ENCODE data around the gene SKIC2.
"Not testable (repeated sequence)": the region's sequence is repeated elsewhere in the genome, so short reads cannot be mapped to it uniquely, and the experiment has no call there.

The SKIC2 gene

DNA sequence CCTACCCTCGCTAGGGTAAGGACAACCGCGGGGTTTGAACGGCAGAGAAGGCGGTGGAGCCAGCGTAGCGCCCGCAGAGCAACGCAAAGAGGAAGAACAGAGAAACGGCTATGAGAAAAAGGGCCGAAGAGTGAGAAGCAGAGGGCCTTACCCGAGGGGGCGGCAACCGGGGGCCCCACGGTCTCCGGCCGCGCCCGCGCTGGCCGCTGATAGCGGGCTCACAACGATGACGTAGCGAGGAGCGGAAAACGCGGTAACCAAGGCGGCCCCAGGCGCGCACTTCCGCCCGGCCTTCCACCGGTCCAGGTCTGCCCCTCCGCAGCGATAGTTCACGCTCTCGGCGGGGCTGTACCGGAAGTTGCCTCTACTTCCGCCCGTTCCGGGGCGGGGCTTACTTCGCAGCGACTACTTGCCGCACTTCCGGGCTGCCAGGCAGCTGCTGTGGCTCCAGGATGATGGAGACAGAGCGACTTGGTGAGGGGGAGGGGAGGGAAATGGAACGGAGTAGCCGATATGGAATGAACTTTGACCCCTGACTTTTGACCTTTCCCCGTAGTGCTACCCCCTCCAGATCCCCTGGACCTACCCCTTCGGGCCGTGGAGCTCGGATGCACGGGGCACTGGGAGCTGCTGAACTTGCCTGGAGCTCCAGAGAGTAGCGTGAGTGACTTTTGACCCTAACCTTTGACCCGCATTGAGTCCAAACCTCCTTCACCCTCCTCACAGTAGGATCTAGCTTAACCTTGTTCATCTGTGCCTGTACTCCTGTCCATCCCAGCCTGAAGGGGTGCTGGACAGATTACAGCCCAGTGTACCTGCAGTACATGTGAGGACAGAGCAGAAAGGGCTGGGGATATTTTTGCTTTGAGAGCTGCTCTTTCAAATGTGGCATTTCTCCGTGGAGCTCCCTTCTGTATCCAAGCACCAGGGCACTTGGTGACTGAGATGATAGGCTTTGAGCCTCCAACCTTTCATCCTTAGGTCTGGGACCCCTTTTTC is at the start of gene SKIC2, which contains the start of gene NELFE:
Gene SKIC2, plus strand, starts transcription at position 435 of the 999 bp plus-strand sequence. Its CDS starts 18 bp downstream, at position 453.
Gene NELFE, minus strand, starts transcription at position 231 of the 999 bp plus-strand sequence. CDS start 525 bp downstream, outside the sequence.
- DNase-seq (ENCODE audit: low spot score): peak; percentile 99

DNA sequence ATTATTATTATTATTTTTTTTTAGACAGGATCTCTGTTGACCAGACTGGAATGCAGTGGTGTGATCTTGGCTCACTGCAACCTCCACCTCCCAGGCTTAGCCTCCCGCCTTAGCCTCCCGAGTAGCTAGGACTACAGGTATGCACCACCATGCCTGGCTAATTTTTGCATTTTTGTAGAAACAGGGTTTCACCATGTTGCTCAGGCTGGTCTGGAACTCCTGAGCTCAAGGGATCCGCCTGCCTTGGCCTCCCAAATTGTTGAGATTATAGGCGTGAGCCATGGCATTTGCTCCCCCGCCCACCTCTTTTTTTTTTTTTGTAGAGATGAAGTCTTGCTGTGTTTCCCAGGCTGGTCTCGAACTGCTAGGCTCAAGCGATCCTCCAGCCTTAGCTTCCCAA is 49.7 kb upstream of the SKIC2 start:
- not testable (repeated sequence) for DNase-seq (ENCODE audit: low spot score)

DNA sequence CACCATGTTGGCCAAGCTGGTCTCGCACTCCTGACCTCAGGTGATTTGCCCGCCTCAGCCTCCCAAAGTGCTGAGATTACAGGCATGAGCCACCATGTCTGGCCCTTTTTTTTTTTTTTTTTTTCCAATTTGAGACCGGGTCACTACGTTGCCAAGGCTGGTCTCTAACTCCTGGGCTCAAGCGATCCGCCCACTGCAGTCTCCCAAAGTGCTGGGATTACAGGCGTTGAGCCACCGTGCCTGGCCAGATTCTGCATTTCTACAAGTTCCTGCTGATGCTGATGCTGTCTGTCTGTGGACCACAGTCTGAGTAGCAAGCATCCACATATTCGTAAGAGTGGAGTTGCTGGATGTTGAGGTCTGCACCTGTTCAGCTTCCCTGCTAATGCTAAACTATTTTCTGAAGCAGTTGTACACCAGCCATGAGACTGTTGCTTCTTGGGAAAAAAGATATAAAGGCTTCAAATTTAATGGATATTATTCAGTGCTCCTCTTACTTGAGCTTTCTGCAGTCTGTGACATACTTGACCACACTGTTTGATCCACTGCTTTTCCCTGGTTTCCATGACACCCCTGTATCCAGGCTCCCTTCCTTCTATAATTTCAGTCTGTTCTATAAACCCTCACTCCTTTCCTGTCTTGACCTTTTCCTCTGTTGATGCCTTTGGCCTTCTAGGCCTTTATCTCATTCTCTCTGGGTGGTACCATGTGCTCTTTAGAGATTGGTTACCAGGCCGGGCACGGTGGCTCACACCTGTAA is 47.0 kb upstream of the SKIC2 start:
- DNase-seq (ENCODE audit: low spot score): no peak

DNA sequence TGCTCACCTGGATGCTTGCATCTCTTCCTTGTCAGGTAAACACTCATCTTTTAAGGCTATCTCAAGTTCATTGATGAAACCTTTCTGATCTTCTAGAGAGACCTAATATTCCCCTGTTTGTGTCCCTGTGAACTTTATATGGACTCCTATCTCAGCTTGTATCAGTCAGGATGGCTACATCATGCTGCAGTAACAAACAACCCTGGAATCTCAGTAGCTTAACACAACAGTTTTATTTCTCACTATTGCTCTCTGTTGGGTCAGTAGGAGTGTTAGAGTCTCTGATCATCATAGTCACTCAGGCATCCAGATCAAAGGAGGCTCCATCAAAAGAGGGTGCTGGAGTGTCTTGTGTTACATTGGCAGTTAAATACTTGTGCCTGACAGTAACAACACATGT is 43.6 kb upstream of the SKIC2 start:
- DNase-seq (ENCODE audit: low spot score): no peak

DNA sequence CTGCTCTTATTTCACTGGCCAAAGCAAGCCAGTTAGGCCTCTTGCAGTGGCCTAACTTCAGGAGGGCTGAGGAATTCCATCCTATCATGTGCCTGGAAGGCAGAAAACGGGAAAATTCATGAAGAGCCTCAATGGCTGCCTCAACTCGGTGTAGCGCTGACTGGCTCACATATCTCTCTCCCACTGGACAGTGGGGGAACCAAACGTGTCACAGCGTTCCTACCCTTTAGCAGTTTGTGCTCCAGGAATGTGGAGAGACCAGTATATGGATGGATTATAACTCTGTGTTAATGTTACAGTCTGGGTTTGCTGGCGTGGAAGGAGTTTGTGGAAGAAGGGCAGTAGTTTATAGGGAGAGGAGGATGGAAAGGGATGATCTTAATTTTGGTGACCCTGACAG is 43.2 kb upstream of the SKIC2 start:
- DNase-seq (ENCODE audit: low spot score): no peak

DNA sequence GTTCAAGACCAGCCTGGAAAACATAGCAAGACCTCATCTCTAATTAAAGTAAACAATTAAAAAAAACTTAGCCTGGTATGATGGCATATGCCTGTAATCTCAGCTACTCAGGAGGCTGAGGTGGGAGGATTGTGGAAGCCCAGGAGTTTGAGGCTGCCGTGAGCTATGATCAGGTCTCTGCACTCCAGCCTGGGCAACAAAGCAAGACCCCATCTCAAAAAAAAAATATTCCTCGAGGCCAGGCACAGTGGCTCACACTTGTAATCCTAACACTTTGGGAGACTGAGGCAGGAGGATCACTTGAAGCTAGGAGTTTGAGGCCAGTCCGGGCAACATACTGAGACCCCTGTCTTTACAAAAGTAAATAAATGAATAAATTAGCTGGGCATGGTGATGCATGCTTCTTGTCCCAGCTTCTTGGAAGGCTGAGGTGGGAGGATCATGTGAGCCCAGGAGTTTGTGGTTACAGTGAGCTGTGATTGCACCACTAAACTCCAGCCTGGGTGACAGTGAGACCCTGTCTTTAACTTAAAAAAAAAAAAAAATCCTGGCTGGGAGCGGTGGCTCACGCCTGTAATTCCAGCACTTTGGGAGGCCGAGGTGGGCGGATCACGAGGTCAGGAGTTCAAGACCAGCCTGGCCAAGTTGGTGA is 40.8 kb upstream of the SKIC2 start:
- no peak for DNase-seq (ENCODE audit: low spot score)

DNA sequence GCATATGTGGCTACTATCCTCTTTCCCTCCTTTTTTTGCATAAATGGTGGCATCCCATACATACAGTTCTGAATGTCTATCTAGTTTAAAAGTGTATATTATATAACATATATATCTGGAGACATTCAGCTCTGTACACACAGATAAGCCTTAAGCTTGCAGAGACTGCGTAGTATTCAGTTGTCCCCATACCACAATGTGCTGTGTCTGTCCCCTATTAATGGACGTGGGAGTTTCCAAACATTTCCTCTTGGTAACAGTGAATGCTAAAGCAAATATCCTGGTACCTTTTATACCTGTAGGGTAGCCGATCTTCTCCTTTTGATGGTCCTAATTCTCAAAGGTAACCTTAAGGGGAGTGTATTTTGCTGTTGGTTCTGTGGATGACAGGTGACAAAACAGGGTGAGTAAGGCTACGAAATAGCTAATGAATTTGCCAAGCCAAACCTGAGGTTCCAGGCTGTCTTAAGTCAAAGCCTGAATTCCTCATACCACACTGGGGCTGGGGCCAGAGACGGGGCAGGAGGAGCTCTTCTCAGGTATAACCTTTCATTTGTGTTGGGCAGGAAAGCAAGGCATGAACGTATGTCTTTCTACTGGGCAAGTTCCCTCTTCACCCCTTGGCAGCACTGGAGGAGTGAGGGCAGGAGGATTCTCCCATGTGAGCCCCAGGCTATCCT is 39.2 kb upstream of the SKIC2 start:
- no peak for DNase-seq (ENCODE audit: low spot score)

DNA sequence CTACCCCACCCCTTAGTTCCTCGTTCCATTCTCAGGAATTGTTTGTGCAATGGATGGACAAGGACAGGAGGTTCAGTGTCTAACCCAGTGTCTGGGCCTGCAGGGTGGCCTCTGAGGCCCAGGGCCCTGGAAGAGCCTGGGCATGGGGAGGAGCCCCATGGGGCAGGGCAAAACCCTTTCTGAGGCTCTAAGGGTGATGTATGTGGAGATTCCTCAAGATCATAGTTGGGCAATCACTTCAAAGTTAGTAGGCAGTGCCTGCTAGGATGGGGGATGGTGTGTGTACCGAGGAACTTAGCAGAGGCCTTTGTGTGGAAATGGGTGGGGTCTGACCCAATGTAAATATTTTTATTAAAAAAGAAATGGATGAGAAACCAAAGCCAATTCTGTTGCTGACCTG is 38.2 kb upstream of the SKIC2 start:
- no peak for DNase-seq (ENCODE audit: low spot score)

DNA sequence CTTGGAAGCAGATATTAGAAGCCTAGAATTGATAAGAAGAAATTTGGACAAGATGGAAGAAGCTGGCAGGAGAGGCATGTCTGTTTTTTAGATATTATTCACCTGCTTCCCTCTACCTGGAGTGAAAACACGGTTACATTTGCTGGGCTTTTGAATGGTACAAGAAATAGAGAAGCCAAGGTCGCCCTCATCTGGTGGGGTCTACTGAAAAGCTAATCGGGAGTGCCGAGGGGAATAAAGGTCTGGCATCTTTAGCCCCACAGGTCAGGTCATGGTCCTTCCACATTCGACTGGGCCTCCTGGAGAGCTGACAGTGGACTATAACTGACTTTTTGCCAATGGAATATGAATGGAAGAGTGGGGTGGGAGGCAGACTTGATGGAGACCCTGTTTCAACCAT is 36.0 kb upstream of the SKIC2 start:
- no peak for DNase-seq (ENCODE audit: low spot score)

DNA sequence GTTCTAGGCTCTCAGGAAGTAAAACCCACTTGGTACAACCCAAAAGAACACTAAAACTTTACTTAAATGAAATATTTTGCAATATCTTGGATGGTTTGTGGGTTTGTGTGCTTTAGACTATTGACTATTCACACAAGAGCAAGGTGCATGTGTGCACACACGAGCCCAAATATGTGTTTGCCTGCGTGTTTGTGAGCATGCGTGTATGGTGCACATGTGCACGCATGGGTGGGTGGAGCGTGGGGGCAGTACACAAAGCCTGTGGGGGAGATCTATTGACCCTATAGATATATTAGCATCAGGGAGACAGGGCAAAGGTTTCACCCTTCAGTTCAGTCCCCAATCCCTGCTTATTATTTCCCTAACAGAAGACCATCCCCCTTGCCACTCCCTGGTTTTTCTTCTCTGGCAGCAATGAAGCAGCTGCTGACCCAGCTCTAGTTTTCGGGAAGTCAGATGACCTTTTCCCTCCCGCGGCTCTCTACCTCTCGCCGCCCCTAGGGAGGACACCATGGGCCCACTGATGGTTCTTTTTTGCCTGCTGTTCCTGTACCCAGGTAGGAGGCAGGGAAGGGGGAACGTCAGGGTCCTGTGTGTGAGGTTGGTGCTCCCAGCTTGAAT is 31.6 kb upstream of the SKIC2 start, which contains the start of gene C2:
Gene C2, plus strand, starts transcription at position 476 of the 621 bp plus-strand sequence. Its CDS starts 36 bp downstream, at position 512.
- DNase-seq (ENCODE audit: low spot score): no peak

DNA sequence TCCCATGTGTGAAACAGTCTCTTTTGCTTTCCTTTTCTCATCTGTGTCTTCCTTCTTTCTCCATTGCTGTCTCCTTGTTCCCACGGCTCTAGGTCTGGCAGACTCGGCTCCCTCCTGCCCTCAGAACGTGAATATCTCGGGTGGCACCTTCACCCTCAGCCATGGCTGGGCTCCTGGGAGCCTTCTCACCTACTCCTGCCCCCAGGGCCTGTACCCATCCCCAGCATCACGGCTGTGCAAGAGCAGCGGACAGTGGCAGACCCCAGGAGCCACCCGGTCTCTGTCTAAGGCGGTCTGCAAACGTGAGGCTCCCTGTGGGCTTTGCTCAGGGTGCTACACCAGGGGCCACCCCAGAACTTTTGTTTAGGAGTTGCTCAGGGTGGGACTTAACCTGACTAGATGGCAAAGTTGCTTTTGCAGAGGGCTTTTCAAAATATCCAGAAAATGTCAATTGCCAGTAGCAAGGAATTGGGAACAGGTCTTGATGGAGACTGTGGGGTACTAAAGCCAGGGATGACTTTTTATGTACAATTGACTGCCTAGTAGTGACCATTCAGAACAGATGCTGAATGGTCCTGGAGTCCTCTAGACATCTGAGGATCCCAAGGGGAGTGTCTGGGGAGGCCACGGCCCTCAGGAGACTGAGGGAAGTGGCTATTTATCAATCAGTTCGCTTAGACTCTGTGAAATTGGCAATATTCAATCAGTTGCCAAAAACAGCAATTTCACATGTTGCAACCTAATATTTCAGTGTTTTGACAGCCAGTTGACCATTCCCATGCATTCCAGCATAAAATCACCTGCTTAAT is 30.9 kb upstream of the SKIC2 start:
- DNase-seq (ENCODE audit: low spot score): no peak

DNA sequence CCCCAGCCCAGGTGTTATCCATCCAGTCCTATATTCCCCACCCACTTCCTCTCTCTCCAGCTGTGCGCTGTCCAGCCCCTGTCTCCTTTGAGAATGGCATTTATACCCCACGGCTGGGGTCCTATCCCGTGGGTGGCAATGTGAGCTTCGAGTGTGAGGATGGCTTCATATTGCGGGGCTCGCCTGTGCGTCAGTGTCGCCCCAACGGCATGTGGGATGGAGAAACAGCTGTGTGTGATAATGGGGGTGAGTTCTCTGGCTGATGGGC is 30.4 kb upstream of the SKIC2 start:
- DNase-seq (ENCODE audit: low spot score): no peak

DNA sequence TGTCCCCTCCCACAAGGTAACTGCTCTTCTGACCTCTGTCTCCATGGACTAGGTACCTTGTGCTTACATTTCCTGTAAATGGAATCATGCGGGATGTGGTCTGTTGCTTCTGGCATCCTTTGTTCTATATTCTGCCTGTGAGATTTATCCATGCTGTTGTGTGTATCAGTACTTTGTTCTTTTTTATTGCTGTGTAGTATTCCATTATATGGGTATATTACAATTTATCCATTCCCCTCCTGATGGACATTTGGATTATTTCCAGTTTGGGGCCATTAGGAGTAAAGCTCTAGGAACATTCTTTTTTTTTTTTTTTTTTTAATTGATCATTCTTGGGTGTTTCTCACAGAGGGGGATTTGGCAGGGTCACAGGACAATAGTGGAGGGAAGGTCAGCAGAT is 28.0 kb upstream of the SKIC2 start:
- DNase-seq (ENCODE audit: low spot score): no peak

DNA sequence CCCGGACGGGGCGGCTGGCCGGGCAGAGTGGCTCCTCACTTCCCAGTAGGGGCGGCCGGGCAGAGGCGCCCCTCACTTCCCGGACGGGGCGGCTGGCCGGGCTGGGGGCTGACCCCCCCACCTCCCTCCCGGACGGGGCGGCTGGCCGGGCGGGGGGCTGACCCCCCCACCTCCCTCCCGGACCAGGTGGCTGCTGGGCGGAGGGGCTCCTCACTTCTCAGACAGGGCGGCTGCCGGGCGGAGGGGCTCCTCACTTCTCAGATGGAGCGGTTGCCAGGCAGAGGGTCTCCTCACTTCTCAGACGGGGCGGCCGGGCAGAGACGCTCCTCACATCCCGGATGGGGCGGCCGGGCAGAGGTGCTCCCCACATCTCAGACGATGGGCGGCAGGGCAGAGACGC is 26.8 kb upstream of the SKIC2 start:
- DNase-seq (ENCODE audit: low spot score): not testable (repeated sequence)

DNA sequence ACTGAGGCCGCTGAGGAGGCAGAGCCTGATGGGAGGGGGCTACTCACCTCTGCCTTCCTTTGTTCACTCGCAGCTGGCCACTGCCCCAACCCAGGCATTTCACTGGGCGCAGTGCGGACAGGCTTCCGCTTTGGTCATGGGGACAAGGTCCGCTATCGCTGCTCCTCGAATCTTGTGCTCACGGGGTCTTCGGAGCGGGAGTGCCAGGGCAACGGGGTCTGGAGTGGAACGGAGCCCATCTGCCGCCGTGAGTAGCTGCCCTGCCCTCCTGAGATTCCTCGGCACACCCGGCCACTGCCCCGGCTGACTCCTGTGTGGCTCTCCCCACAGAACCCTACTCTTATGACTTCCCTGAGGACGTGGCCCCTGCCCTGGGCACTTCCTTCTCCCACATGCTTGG is 25.4 kb upstream of the SKIC2 start:
- no peak for DNase-seq (ENCODE audit: low spot score)

DNA sequence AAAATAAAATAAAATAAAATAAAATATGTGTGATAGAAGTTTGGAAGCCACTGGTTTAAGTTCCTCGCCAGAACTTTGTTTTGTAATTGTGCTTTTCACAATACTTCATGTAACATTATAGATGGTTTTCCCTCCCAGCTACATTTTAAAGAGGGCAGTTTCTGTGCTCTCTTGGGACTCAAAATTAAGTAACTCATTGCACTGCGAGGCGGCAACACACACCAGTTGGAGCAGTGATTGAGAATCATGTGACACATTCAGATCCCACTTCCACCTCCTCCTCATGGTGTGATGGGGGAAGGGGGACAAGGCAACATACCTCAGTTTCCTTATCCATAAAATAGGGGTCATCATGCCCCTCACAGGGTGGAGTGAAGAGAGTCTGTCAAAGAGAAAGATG is 24.0 kb upstream of the SKIC2 start:
- no peak for DNase-seq (ENCODE audit: low spot score)

DNA sequence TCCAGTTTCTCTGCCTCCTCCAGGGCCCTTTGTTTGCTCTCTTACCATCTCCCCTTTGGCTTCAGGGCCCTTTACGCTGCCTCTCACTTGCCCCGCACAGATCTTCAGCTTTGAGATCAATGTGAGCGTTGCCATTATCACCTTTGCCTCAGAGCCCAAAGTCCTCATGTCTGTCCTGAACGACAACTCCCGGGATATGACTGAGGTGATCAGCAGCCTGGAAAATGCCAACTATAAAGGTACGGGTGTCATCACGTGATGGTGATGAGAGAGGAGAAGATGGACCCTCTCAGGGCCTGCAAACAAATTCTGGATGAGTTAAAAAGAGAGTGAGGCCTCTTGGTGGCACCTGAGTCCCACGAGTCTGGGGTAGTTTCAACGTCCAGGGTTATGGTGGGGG is 23.2 kb upstream of the SKIC2 start:
- DNase-seq (ENCODE audit: low spot score): no peak

DNA sequence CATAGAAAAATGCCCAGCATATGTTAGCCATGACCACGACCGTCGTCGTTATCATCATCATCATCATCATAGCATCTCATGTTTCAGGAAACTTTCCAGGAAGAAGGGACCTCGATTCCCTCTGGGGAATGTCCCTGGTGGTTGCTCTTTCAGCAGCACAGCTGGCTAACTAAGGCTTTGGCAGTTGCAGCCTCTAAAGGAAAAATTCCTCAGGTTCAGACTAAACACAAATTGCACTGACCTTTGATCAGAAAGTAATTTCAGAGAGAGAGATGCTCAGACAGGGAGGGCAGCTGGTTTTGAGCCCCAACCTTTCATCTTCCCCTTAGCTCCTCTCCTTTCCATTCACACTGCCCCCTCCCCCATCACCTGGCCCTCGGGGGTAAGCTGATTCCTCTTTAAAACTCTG is 18.7 kb upstream of the SKIC2 start:
- no peak for DNase-seq (ENCODE audit: low spot score)

DNA sequence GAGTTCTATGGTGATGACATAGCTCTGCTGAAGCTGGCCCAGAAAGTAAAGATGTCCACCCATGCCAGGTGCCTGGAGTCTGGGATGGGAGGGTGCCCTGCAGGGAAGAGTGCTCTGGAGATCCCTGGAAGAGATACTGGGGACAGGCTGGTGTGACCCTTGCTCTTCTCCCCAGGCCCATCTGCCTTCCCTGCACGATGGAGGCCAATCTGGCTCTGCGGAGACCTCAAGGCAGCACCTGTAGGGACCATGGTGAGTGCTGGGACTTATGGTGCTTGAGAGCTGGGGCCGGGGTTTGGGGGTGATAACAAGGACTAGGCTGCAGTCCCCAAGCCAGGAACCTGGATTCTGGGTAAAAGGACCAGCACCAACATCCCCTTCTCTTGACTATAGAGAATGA is 15.2 kb upstream of the SKIC2 start:
- no peak for DNase-seq (ENCODE audit: low spot score)

DNA sequence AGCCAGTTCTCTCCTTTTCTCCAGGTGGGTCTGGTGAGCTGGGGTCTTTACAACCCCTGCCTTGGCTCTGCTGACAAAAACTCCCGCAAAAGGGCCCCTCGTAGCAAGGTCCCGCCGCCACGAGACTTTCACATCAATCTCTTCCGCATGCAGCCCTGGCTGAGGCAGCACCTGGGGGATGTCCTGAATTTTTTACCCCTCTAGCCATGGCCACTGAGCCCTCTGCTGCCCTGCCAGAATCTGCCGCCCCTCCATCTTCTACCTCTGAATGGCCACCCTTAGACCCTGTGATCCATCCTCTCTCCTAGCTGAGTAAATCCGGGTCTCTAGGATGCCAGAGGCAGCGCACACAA is 13.8 kb upstream of the SKIC2 start:
- no peak for DNase-seq (ENCODE audit: low spot score)
